Measurements from ENCODE around the gene NCBP3.

DNA sequence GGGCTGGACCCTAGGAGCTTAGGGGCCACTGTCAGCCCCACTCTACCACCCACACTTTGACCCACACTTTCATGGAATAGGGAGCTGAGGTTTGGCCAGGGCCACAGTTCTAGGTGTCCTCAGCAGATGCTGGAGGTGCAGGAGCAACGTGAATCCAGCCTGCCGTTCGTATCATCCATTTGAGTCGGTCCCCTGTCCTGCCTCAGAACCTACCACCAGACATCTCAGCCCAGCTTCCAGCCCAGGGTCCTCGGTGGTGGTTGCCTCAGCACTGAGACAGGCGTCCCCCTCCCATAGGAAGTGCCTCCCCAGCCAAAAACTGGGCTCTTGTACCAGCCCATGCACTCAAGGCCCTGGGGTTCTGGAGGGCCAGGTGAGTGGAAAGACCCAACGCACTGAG lies 44.7 kb downstream of the NCBP3 start:
- TF ChIP-seq POLR2A (IDR thresholded peaks at IDR 0.05; ENCODE audit: extremely low read depth, insufficient read length) (no peak), MYC (IDR thresholded peaks at IDR 0.05; ENCODE audit: low read depth, low read length) (no peak)
- TF ChIP-seq, protein P1, sequence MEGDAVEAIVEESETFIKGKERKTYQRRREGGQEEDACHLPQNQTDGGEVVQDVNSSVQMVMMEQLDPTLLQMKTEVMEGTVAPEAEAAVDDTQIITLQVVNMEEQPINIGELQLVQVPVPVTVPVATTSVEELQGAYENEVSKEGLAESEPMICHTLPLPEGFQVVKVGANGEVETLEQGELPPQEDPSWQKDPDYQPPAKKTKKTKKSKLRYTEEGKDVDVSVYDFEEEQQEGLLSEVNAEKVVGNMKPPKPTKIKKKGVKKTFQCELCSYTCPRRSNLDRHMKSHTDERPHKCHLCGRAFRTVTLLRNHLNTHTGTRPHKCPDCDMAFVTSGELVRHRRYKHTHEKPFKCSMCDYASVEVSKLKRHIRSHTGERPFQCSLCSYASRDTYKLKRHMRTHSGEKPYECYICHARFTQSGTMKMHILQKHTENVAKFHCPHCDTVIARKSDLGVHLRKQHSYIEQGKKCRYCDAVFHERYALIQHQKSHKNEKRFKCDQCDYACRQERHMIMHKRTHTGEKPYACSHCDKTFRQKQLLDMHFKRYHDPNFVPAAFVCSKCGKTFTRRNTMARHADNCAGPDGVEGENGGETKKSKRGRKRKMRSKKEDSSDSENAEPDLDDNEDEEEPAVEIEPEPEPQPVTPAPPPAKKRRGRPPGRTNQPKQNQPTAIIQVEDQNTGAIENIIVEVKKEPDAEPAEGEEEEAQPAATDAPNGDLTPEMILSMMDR (IDR thresholded peaks at IDR 0.05; ENCODE audit: low read depth, low read length) = no peak
- TF ChIP-seq, protein P2, sequence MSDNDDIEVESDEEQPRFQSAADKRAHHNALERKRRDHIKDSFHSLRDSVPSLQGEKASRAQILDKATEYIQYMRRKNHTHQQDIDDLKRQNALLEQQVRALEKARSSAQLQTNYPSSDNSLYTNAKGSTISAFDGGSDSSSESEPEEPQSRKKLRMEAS (IDR thresholded peaks at IDR 0.05; ENCODE audit: low read depth, low read length) = no peak
